CD4-positive, alpha-beta T cell treated with Interferon gamma for 1 hour (primary cell): Measurements from ENCODE around the gene PDE4A.

Source experiments
- DNase-seq: peaks from one replicate; pipeline ENCODE4 v3.0.0-alpha.2; 2020

The PDE4A gene

GRCh38 chr19:10516671-10517286, 96.4 kb downstream of the PDE4A start:
- no peak for DNase-seq

GRCh38 chr19:10517361-10517759, 97.0 kb downstream of the PDE4A start, which contains the start of gene S1PR5:
TSS of gene S1PR5 (minus strand) at chr19:10517447. CDS start at chr19:10515011, 2,436 bp downstream.
- DNase-seq = peak; percentile 26

GRCh38 chr19:10517760-10518443, 97.6 kb downstream of the PDE4A start:
- no peak for DNase-seq

DNA sequence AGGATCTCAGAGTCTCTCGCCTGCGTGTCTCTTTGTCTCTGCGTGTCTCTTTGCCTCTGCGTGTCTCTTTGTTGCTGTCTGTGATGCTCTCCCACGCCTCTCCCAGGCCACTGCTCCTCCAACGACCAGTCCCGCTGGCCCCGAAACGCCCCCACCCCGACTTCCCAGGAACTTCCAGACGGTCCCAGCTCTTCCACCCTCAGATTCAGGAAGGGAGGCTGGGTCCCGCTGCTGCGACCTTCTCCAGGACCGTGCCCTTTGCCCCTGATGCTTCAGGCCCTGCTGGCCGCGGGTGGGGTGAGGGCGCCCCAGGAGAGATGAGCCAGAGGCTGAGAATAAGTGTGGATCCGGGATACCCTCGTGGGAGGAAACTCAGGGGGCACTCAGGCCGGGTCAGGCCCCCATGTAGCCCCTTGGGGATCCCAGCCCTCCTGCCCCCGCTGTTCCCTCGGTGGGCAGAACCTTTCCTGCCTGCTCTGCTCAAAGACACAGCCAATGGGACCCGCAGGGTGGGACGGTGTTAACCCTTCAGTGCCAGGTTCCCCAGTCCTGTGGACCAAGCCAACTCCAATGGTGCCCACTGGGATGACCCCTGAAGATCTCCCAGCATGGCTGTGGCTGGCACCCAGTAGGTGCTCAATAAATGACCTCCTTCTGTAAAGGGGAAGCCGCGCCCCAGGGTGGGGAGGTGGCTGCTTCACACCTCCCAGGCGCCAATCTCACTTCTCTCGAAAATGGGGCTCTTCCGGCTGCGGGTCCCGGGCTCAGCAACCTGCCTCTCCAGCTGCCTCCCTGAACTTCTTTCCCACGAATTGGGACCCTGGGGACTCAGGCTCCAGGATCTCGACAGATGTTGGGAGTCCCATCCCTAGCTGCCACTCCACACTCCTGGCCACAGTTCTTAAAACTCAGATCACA, 98.4 kb downstream of the PDE4A start:
- no peak for DNase-seq
